D721Med (cell line): ENCODE results near the gene RERE.

Experiments used
- DNase-seq: peaks from one replicate; pipeline ENCODE4 v3.0.0; 2011; ENCODE audit warnings: low spot score; ENCODE audit not compliant: insufficient read length
- FAIRE-seq: peaks from 2 replicates; lab custom pipeline; 2011; peaks lifted over from hg19 to GRCh38; lab: Jason Lieb, UNC
- TF ChIP-seq, protein P1 (sequence below): IDR thresholded peaks from 2 replicates; pipeline ENCODE4 v1.5.1; 2012; ENCODE audit warnings: mild to moderate bottlenecking, control low read depth; ENCODE audit not compliant: insufficient read depth; ENCODE audit errors: missing control alignments

Gene RERE

DNA sequence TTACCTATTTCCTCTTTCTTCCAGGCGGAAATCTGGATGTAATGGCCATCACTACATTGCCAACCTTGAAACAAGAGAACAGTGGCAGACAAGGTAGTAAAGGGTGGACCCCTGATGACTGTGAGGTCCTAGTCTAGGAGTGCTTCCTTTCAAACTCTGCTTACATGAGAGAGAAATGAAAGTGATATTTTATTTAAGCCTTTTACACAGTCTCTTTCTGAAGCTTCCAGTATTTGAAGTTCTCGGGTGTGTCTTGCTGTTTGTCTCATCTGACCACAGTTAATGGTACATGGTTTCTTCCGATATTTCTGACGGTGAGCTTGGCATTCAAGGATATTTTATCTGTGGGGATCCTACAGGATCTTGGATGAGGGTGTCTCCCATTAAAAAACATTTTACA, 284.3 kb downstream of the RERE start:
- no peak for FAIRE-seq
- TF ChIP-seq, protein P1, sequence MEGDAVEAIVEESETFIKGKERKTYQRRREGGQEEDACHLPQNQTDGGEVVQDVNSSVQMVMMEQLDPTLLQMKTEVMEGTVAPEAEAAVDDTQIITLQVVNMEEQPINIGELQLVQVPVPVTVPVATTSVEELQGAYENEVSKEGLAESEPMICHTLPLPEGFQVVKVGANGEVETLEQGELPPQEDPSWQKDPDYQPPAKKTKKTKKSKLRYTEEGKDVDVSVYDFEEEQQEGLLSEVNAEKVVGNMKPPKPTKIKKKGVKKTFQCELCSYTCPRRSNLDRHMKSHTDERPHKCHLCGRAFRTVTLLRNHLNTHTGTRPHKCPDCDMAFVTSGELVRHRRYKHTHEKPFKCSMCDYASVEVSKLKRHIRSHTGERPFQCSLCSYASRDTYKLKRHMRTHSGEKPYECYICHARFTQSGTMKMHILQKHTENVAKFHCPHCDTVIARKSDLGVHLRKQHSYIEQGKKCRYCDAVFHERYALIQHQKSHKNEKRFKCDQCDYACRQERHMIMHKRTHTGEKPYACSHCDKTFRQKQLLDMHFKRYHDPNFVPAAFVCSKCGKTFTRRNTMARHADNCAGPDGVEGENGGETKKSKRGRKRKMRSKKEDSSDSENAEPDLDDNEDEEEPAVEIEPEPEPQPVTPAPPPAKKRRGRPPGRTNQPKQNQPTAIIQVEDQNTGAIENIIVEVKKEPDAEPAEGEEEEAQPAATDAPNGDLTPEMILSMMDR, result no peak
- DNase-seq, result no peak

DNA sequence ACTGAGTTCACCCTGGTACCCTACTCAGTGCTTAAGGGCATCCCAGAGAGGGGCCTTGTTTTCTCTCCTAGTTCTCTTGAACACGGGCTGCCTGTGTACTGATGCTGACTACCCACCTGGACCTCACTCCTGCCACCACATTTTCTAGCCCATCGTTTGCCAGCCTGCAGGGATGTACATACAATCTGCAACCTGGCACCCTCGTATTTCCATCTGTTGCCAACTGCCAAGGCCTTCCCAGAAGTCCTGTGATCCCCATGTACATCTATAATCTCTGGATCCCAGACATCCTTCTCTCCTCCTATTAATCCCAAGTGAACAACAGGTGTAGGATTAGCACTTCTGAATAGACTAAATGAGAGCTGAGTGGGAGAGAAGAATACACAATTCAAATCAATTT, 287.5 kb downstream of the RERE start:
- TF ChIP-seq, protein P1, result no peak
- DNase-seq (no peak), FAIRE-seq (no peak)

DNA sequence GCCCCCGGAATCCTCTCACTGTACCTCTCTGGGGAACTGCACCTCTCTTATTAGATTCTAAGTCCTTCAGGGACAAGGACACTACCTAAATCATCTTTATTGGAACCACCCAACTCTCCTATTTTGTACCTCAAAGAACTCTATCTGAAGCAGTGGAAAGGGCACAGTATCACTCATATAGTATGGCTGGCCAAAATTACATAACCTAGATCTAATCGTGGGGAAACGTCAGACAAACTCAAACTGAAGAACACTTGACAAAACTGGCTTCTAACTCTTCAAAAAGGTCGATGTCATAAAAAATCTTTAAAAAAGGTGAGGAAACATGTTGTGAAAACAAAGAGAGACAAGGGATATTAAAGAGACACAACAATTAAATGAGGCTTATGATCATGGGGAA, 289.5 kb downstream of the RERE start:
- DNase-seq (no peak), FAIRE-seq (no peak)
- TF ChIP-seq, protein P1, result no peak

DNA sequence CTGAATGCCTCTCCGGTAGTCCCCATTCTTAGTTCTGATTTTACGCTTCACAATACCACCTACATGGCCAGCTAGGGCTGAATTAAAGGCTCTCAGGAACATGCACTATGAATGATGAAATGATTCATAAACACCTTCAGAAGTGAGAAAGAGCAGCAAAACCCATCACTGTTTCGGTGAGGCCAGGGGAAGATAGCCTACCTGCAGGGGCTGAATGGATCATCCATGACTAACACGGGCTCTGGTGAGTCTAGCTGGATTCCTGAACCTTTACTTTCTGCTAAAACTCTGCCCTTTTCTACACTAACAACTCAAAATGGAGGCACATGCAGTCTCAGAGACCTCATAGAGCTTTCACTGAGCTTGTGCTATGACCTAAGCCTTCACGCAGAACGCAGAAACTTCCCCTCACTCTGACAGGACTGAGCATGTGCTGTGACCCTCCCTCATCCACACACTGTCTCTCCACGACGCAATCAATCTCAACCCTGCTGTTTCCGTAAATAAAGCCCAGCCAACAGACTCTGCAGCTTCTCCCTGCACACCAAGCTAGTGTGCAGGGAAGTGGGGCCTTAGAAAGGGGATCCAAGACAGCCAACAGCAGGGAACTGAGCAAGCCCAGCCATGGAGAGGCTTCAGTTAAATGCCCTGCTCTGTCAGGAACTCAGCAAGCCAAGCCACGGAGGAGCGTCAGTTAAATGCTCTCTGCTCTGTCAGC, 291.7 kb downstream of the RERE start:
- FAIRE-seq, result no peak
- TF ChIP-seq, protein P1, result no peak
- DNase-seq, result no peak

DNA sequence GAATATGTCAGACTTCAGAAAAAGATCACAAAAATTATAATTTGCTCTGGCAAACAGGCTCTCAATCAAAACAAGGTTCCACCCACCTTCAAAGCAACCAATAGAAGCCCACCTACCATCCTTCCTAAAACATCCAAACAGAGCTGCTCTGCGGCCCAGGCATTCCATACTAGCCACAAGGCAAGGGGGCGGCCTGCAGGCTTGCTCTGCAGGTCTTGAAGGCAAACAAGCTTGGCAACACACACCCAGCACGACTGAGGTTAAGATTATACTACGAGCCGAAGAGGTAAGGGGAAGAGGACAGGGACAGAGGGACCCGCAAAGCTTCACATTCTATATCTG, 292.3 kb downstream of the RERE start:
- TF ChIP-seq, protein P1, result no peak
- no peak for FAIRE-seq
- no peak for DNase-seq

DNA sequence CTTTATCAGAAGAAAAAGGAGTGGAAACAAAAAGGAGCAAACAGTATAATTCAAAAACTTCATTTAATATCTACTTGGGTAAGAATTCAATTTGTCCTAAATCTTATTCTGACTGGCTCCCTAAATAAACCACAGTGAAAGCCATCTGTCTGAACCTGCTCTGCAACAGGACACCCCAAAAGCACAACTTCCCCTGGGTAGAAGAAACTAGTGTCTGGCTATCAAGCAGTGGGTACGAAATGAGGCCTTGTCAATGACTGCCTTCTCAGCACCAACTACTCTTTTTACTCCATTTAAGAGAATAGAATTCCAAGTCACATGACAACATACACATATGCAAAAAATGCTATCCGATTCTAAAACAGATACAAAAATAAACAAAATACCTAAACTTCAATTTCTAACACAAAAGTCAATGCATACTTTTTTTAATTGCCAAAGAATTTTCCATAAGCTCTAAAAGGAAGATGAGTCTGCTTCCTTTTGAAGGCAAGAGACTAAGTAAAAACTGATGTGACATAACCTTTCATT, 292.7 kb downstream of the RERE start:
- FAIRE-seq, result no peak

More for the DNA sequence above, 292.7 kb downstream of the RERE start:
- TF ChIP-seq, protein P1, result no peak
- no peak for DNase-seq
